GM18868 (cell line): ENCODE results near the gene FGD2.
"Not testable (repeated sequence)": the region's sequence is repeated elsewhere in the genome, so short reads cannot be mapped to it uniquely, and the experiment has no call there.

ENCODE experiments used
- ATAC-seq: cut with Tn5 transposase; IDR thresholded peaks from one replicate; pipeline ENCODE4 v1.9.1; 2021; ENCODE audit warnings: mild to moderate bottlenecking, moderate library complexity; ENCODE audit not compliant: unreplicated experiment

The FGD2 gene

GRCh38 chr6:36989264-36989663, 16.2 kb upstream of the FGD2 start:
- ATAC-seq, result no peak

- not testable (repeated sequence) for ATAC-seq
These were observed 15.1 kb upstream of the FGD2 start for GRCh38 chr6:36990401-36990800.

- no peak for ATAC-seq
These were observed 7.4 kb upstream of the FGD2 start for GRCh38 chr6:36997811-36998722.

DNA sequence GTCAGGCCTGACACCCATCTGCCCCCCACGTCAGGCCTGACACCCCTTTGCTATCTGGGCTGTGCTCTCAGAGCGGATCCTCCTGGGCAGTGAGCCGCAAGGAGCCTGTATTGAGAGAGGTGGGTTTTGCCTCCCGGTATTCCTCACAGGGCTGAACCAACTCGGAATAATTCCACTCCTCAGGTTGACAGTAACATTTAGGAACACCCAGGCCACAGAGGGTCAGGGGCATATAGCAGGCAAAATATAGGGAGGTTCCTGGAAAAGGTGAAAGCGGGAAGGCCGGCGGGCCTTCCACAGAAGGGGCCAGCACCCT, 6.8 kb upstream of the FGD2 start:
- ATAC-seq, result no peak

DNA sequence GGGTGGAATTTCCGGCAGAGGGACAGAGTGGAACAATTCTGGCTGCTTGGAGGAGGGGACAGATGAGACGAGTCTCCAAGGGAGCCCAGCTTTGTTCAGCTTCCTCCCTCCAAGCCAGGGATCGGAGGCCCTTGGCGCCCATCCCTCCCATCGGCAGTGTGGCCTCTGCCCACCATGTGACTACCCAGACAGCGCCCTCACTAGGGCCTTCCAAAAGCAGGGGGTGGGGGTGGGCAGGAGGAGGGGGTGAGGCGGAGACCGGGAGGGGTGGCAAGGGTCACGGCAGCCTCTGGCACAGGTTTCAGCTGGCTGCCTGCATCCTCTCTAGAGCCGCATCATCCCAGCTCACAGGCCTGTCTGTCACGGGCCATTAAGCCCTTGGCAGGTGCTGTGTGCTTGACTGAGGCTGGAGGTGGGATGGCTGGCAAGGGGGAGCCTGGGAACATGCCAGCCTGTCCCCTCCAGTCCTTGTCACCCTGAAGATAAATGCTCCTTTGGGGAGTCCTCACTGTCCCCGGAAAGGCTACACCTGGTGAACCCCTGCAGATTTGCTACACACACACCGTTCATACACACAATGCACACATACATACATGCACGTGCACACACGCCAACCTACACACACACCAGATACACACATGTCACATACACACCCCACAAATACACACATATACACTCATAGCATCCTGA, 6.2 kb upstream of the FGD2 start:
- ATAC-seq, result no peak

GRCh38 chr6:36999751-37000125, 5.7 kb upstream of the FGD2 start:
- ATAC-seq, result no peak

GRCh38 chr6:37004044-37004980, 1.1 kb upstream of the FGD2 start:
- ATAC-seq, result peak; percentile 29

DNA sequence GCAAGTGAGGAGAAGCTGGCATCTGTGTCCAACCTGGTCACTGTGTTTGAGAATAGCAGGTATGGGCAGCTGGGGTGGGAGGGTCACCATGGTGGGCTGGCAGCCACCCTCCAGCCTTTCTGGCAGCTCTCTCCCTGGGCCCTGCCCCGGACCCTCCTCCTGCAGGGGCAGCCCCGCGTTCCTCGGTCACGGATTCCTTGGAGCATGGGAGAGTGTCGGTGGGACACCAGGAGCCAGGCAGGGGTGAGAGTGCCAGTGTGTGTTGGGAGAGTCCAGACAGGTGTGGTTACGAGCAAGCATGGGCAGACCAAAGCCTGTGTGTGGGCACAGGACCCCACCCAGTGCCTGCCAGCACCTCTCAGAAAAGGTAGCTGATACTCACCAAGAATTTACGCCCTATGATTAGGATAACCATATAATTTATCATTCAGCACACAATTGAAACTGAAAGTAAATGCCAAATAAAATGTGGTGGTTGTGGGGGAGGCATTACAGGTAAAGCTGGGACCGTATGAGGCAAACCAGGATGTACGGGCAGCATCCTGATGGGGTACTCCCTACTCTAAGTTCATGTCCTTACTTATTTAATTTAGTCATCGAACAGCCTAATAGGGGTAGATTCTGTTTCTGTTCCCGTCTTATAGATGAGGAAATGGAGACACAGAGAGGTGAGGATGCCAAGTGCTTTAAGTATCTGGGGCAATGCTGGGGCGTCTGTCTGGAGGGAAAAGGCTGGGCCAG, 542 bp downstream of the FGD2 start:
- no peak for ATAC-seq

DNA sequence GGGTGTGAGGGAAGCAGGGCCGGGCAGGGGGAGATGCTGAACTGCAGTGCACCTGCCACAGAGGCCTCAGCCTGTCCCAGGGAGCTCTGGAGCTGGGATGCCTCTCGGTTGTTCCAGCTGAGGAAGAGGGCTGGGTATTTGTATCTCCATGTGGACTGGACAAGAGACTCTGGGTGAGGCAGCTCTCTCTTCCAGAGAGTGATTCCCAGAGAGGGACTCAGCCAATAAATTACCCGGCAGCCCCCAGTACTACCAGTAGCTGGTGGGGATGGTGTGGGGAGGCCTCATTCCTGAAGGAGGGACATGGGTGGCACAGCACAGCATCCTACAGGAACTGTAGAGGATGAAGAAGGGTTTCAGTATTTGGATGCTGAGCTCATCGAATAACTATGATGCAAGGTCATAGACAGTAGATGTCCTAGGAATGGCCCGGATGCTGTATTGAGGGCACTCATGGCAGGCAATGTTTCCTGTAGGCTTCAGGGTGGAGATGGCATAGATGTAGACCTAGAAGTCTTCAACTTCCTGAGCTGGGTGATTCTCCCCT, 1.4 kb downstream of the FGD2 start:
- no peak for ATAC-seq

DNA sequence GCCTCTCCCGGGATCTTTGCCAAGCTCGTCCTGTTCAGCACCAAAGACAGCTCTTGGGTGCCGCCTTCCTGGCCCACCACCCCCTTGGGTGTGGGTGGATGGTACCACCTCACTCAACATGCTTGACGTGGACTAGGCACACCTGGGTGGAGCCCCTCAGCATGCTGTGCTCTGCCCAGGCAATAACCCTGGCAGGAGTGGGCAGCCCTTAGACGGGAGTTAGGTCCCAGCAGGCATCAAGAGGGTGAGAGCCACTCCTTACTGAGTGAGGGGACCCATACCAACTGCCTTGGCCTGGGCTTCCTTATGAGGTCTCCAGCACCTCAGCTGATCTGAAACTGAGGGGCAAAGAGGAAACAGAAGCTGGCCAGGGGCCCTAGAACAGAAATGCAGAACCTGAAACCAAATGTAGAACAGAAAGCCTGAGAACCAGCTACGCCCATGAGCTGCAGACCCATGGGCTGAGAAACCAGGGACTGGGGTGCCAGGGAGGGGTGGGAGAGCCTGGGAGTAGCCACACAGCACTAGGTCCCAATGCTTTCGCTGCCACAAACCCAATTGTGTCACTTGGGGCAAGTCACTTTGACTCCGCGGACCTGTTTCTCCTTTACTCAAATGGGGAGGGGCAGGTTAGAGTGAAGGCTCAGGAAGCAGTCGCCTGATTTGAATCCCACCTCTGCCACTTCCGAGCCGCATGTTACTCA, 2.0 kb downstream of the FGD2 start:
- peak; percentile 51 for ATAC-seq

DNA sequence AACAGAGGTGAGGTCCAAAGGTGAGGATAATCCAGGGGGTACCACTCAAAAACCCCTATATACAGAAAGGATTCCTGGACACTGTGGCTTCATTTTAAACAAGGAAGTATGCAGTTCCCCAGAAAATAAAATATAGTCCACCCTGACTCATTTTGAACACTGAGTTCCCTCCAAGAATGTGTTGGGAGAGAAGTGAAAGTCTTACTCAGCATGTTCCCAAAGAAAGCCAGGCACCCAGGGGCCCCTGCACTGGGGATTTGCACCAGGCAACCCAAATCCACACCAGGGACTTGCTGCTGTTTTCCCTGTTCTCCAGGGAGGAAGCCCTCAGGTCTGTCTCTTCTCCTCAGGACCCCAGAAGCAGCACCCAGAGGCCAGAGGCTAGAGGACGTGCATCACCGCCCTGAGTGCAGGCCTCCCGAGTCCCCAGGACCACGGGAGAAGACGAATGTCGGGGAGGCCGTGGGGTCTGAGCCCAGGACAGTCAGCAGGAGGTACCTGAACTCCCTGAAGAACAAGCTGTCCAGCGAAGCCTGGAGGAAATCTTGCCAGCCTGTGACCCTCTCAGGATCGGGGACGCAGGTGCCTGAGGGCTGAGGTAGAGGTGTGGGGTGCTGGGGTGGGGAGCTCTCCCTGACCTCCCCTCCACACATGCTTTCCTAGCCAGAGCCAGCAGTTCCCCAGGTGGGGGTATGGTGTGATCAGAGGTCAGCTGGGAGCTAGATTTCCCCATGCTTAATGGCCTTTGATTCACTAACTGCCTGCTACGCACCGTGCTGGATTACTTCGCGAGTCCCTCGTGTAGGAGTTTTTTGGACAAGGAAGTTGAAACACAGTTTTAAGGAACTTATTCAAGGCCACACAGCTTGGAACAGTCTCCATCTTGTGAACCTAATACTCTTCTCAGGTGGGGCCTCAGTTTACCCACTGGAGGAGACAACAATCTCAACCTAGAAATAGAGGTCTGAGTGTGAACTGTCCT, 3.3 kb downstream of the FGD2 start:
- ATAC-seq, result no peak

GRCh38 chr6:37010402-37010892, 5.0 kb downstream of the FGD2 start:
- ATAC-seq, result no peak

DNA sequence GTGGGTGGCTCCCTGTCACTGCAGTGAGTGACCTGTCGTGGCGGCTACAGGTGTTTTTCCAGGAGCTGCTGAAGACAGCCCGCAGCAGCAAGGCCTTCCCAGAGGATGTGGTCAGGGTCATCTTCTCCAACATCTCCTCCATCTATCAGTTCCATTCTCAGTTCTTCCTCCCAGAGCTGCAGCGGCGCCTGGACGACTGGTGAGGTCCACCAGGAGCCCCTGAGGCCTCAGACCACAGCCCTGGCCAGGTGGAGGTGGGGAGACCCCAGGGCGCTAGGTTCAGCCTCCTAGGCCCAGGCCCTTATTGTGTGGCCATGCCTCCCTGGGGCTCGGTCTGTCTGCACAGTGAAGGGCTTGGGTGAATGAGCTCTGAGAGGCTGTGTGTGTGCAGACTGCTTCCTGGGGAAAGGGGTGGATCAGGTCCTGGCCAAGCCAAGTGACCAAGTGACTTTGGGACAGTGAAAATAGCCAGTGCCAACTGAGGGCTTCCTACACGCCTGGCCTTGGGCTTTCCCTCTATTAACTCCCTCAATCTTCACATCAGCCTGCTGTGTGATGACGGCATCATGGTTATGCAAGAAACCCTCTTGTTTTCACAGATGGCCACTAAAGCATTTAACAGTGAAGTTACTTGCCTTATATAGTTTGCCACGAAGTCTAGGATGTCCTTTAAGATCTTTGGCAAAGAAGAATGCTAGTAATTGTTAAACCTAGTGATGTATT, 6.4 kb downstream of the FGD2 start:
- ATAC-seq, result no peak

- ATAC-seq, result no peak
These were observed 8.3 kb downstream of the FGD2 start for GRCh38 chr6:37013516-37014491.

DNA sequence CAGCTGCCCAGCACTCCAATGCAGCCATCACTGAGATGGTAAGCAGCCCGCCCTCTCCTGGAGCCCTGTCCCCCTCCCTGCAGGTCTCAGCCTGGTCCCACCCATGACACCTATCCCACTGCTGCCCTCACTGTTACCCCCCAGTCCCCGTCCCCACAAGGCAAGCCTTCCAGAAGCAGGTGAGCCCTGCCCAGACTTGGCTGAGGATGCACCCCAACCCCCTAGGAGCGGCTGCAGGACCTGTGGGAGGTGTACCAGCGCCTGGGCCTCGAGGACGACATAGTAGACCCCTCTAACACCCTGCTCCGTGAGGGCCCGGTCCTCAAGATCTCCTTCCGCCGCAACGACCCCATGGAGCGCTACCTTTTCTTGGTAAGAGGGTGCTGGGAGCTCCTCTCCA, 9.2 kb downstream of the FGD2 start:
- no peak for ATAC-seq

DNA sequence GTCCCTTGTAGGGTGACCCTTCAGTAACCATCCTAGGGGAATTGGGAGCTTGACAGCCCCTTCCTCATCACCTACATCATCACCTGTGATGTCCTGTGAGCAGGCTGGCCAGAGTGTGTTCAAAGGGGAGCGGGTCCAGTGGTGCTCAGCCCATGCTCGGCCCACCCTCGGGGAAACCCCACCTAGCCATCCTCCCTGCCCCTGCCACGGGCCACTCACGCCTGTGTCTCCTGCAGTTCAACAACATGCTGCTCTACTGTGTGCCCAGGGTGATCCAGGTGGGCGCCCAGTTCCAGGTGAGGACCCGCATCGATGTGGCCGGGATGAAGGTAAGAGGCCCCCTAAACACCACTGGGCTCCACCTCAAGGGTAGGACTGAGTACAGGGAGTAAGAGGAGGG, 10.1 kb downstream of the FGD2 start:
- no peak for ATAC-seq

DNA sequence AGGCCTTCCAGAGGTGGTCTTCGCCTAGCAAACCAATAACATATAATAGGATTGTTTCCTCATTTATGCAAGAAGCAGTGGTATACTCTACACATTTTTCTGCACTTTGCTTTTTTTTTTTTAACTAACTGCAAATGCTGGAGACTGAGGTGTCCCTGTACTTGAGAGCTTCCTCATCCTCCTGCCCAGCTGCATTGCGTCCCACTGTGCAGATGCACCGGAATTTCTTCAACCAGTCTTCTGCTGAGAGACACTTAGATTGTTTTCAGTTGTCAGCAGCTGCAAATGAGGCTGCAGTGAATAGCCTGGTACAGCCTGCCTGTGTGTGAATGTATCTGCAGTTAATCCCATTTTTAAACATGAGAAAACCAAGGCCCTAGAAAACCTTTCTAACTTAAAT, 11.5 kb downstream of the FGD2 start:
- ATAC-seq, result no peak
